ENCODE measurements around the gene TNFRSF18.
"Not testable (repeated sequence)": the region's sequence is repeated elsewhere in the genome, so short reads cannot be mapped to it uniquely, and the experiment has no call there.

TNFRSF18 gene, protein sequence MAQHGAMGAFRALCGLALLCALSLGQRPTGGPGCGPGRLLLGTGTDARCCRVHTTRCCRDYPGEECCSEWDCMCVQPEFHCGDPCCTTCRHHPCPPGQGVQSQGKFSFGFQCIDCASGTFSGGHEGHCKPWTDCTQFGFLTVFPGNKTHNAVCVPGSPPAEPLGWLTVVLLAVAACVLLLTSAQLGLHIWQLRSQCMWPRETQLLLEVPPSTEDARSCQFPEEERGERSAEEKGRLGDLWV

DNA sequence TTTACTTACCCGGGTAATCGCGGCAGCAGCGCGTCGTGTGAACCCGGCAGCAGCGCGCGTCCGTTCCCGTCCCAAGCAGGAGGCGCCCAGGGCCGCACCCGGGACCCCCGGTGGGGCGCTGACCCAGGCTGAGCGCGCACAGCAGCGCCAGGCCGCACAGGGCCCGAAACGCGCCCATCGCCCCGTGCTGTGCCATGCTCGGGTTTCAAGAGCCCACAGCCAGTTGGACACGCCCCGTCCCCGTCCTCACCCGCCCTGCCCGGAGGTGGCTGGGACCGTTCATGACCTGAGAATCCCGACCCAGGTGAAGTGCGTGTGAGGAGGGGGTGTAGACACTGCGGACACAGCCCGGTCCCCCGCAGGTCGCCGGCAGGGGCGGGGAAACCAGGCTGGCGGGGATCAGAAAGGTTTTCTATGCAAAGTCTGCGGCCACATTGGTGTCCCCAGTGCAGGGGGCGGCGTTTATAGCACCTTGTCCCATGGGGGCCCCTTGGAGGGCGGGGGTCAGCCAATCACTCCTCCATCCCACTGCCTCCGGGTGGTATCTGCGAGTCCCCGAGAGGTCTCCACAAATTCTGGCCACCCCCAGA lies at the start of gene TNFRSF18:
Gene TNFRSF18 (minus strand): TSS at position 217 of the 590 bp plus-strand sequence. CDS start 21 bp downstream, at position 196.
- no peak for DNase-seq

DNA sequence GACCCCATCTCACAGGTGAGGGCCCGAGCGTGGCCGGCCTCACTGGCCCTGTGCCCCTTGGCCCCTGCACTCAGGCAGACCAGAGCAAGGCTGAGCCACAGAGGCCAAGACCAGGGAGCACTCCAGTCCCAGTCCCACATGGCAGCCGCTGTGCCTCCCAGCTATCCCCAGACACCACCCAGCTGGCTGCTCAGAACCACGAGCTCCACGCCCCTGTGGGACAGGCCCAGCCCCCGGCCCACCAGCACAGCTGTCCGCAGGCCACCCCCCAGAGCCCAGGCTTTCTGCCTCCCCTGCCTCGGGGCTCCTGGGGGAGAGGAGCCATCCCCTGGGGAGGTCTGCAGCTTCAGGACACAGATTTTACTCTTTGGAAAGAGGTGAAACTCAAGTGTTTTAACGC lies 49.2 kb upstream of the TNFRSF18 start:
- DNase-seq: no peak

DNA sequence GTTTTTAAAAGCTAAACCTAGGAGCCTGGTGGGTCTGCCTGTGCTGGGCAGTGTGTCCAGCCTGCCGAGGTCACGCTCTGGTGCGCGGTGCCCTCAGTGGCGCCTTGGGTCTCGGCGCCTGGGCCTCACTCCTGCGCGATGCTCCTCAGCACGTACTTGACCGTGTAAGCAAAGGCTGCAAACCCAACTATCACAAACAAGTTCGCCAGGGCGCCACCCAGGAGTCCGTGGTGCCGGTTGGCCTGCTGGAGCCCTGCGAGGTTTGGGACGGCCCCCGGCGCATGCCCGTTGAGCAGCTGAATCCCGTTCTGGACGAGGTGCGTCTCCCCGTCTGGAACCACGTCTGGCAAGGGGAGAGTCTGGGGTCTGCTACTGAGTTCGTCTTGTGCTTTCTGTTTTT lies 48.7 kb upstream of the TNFRSF18 start:
- no peak for DNase-seq

DNA sequence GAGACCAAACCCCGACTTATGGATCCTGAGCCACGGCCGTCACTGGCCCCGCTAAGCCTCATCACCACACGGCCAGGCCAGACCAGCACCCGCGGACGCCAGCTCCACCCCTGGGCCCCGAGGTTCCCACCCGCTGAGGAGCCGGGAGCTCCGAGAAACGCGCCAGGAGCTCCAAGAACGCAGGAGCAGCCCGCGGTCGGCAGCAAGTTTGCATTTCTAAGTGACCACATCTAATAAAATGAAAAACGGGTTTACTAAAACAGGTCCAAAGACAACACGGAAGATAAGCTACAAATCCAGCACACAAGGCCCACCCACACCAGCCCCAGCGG lies 48.2 kb upstream of the TNFRSF18 start:
- DNase-seq: no peak

DNA sequence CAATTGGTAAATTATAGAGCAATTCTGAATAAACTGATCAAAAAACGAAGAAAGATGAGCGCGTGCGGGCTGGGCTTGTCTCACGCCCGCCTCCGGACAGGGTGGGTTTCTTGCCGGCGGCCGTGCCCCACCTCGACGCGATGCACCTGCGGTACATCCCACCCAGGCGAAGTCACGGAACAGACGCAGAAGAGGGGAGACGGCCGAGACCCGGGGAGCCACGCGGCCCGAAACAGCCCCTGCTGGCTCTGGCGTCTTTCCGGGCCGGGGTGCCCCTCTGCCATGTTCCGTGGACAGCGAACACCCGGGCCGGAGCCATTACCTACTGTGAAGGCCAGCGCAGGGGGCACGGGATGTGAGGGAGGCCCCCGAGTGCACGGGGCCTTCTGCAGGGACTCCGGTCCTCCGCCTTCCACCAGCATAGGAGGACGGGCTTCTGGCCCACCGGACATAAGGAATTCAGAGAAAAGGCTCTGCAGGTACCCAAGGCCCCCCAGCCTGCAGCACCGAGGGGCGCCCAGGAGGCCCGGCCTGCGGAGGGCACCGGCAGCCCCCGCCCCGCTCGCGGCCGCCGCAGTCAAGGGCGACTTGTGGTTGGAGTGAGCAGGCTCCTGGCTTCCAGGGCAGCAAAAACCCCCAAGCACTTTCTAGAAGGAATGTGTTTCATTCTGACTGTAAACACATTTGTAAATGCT lies 47.7 kb upstream of the TNFRSF18 start:
- DNase-seq: no peak

DNA sequence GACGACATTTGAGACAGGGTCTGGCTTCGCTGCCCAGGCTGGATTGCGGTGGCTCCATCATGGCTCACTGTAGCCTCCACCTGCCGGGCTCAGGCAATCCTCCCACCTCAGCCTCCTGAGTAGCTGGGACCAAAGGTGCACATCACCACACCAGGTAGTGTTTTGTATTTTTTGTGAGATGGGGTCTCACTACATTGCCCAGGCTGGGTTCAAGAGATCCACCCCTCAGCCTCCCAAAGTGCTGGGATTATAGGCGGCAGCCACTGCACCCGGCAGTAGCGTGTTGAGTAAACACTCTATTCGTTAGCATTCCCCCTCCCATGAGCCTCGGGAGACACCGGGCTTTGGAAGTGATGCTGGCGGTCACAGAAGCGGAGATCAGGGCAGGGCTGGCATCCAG lies 46.9 kb upstream of the TNFRSF18 start:
- DNase-seq: no peak

DNA sequence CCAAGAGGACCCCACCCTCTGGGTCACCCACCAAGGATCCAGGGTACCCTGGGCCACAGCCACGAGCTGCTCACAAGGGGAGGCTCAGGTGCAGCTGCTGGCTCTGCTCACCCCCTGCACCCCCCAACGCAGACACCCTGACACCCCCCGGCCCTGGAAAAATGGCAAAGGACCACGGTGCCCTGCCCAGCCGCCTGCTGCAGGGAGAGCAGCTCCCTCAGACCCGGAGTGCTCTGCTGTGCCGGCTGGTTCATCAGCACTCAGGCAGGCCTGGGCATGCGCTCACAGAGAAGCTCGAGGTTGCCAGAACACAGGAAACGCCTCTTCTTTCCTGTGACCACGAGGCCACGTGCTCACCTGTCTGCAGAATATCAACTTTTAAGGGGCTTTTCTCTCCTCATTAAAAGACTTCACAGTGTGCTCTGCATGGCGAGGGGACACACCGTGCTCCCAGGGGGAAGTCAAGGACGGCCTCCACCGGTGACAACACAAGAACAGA lies 44.4 kb upstream of the TNFRSF18 start:
- DNase-seq: no peak

DNA sequence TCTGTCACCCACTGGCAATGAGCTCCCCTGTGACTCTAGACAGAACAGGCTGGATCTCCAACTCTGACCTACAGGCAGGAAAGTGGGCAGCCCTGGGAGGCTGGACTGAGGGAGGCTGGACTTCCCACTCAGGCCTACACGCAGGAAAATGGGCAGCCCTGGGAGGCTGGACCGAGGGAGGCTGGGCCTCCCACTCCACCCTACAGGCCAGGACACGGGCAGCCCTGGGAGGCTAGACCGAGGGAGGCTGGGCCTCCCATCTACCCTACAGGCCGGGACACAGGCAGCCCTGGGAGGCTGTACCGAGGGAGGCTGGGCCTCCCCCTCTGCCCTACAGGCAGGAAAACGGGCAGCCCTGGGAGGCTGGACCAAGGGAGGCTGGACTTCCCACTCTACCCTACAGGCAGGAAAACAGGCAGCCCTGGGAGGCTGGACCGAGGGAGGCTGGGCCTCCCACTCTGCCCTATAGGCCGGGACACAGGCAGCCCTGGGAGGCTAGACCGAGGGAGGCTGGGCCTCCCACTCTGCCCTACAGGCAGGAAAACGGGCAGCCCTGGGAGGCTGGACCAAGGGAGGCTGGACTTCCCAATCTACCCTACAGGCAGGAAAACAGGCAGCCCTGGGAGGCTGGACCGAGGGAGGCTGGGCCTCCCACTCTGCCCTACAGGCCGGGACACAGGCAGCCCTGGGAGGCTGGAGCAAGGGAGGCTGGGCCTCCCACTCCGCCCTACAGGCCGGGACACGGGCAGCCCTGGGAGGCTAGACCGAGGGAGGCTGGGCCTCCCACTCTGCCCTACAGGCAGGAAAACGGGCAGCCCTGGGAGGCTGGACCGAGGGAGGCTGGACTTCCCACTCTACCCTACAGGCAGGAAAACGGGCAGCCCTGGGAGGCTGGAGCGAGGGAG lies 41.9 kb upstream of the TNFRSF18 start:
- not testable (repeated sequence) for DNase-seq

DNA sequence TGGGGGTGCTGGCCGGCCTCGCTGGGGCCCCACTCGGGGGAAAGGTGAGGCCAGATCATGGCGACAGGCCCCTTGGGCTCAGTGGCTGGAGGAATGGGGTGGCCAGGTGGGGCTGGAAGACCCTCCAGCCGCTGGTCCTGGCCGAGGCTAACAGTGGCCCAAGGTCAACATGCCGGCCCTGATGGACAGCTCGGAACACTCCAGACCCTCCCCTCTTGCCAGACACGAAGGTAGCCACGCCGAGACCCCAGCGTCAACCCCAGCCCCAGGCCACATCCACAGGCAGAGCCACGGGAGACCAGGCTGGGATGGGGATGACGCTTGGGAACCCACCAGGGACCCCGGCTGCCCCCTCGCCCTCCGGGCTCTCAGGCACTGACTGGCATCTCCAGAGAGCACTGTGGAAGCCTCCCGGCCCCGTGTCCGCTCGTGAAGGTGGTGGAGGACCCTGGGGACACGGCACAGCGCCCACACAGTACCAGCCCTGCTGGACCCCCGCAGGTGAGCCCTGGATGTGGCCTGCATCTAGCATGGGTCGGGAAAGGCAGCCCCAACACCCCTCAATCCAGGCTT lies 41.0 kb upstream of the TNFRSF18 start:
- no peak for DNase-seq

DNA sequence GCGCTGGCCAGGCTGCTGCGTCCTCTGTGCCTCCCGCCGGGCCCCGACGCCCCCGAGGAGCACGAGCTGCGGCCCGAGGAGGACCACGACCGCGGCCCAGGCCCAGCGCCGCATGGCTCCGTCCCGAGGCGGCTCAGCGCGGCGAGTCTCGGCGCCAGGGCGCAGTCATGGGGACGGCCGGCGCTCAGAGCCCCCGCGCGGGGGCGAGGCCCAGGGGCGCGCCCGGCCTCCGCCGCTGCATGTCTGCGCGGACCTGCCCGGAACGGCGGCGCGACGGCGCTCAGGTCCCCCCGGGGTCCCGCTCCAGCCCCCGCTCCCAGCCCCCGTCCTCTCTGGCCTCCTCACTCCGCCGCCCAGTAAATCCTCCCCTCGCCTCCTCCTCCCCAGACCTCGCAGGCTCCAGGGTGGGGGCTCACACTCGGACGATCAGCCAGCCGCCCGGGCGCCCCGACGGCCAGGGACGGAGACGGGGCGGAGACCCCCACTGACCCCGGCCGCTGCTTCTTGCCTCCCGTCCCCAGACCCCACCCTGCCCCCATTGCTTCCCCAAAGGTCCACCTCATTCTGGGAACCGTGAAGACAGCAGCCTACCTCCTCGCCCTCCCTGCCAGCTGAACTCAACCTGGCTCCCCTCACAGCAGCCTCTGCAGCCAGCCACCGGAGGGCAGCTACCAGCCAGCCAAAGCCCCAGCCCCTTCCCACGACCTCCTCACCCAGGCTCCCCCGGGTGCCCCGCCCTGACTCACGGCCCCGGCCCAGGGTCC lies 40.4 kb upstream of the TNFRSF18 start, which contains the start of gene C1QTNF12:
Gene C1QTNF12 (minus strand): TSS at position 146 of the 764 bp plus-strand sequence. CDS start 32 bp downstream, at position 114.
- DNase-seq: no peak

DNA sequence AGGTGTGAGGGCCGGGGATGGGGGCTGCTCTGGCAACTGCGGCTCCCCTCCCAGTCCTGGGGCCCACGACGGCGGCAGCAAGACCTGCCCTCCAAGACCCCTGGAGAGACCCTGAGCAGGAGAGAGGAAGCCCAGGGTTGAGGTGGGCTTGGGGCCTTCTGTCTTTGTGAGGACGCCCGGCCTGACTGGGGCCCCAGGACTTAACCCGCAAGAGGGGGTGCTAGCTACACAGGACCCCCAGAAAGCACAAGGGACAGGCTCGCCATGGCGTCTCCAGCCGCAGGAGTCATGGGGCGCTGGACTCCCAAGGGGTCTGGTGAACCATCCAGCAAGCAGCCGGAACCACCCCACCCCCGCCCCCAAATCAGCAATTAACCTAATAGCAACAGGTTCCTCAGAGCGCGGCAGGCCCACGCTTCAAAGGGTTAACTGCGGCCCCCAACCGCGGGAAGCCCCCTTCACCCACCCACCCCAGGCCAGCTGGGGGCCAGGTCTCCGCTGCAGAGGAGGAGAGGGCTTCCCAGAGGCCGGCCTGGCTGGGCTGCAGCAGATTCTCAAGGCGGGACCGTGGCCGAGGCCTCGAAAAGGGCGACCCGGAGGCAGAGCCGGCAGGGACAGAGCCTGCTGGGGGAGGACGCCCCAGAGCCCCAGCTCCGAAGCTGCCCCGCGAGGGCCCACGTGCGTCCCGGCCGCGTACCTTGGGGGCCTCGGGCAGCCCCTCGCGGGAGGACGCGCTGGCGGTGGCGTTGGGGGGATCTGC lies 39.6 kb upstream of the TNFRSF18 start:
- no peak for DNase-seq

DNA sequence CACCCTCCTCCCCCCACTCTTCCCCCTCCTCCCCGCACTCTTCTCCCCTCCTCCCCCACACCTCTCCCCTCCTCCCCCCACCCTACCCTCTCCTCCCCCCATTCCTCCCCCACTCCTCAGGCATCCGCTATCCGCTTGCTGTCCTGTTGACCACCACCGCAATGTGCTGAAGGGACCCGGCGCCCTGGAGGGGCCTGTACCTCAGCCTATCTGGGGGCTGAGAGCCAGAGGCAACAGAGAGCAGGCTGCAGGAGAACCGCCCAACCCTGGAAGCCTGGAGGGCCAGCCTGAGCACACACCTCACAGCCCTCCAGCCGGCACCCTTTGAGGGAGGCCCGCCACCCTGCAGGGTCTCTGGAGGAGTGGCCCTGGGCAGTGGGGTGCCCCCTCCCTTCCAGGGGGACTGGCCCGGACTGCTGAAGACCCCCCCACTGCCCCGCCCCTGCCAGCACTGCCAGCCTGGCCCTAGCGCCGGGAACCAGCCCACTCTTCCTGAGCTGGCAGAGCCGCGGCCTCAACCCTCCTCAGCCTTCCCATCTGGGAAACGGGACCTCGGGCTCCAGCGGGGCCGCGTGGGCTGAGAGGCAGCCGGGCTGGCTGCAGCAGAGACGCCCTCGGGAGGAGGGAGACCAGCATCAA lies 38.9 kb upstream of the TNFRSF18 start:
- DNase-seq: no peak

DNA sequence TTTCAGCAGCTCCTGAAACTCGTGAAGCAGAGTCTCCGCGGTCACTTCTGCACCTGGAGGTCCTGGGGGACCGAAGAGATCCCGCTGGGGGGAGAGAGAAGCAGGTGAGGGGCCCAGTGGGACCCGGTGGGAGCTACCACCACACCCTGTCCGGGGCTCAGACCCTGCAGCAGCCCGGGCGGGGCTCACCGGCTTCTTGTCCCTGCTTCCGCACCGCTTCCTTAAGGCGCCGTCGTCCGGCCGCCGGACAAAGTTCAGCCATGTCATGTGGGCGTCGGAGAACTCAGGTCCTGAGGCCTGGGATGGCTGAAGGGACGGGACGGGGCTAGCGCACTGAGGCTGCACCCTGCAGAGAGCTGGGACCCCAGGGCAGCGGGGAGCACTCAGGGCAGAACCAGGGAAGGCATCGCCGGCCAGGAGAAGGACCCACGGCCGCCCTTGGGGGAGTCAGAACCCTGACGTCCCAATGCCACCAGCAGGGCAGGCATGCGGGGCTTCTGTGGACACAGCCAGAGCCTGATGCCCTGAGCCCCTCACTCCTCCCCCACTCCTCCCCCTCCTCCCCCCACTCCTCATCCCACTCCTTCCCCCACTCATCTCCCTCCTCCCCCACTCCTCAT lies 37.9 kb upstream of the TNFRSF18 start:
- DNase-seq: no peak

DNA sequence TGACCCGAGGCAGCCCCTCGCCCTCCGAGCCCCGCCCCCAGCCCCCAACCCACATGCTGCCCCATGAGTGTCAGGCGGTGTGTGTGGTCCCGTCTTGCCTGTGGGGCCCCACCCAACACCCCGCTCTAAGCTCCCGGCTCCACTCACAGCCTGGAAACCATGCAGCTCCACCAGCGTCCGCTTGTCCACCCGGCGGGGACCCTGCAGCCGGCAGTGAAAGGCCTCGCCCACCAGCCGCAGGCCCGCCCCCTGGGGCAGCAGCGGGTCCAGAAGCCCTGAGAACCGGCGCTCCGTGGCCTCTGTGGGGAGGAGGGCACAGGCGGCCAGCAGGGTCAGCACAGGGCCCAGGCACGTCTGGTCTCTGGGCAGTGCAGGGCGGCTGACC lies 37.4 kb upstream of the TNFRSF18 start:
- no peak for DNase-seq

DNA sequence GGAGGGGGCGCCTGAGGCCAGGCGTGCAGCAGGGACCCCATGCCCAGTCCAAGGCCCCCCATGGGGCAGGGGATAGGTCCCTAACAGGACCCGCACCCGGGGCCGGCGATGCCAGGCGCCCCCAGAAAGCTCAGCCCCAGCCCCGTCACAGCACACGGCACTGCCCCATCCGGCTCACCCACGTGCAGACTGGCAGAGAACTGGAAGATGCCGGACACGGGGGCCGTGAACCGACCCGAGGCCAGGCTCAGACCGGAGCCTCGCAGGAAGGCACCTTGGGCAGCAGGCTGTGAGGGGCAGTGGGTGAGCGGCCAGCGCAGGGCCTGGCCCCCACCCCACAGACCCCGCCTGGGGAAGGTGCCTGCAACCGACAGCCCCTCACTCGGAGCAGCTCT lies 36.9 kb upstream of the TNFRSF18 start:
- DNase-seq: no peak

DNA sequence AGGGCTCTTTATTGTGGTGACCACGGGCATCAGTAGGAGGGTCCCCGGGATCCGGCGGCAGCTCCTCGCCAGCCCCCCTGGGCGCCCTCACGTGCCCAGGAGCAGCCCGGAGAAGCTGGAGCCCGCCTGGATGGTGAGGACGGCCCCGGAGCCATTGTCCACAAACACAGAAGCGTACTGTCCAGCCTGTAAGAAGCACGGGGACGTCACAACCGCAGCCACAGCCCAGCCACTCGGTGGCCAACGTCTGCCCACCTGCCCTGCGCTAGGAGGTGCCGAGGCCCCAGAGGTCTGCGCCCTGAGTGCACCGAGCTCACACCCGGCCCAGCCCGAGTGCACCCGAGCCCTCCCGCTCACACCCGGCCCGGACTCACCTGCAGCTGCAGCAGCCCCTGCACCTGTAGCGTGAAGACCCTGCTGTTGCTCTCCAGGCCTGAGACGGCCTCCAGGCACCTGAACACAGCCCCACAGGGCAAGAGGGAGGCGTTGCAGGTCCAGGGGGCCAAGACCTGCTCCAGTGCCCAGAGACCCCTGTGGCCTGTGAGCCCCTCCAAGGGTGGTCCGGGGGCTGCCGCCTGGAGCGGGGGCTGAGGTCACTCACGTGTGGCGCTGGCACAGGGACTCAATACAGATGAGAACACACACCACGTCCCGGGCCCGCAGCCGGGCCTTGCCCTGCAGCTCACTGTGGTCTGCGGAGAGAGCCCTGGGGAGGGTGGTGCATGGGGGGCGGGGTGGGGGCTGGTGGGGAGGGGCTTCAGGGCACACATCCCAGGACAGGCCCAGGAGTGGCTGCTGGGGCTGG lies 36.3 kb upstream of the TNFRSF18 start:
- no peak for DNase-seq

DNA sequence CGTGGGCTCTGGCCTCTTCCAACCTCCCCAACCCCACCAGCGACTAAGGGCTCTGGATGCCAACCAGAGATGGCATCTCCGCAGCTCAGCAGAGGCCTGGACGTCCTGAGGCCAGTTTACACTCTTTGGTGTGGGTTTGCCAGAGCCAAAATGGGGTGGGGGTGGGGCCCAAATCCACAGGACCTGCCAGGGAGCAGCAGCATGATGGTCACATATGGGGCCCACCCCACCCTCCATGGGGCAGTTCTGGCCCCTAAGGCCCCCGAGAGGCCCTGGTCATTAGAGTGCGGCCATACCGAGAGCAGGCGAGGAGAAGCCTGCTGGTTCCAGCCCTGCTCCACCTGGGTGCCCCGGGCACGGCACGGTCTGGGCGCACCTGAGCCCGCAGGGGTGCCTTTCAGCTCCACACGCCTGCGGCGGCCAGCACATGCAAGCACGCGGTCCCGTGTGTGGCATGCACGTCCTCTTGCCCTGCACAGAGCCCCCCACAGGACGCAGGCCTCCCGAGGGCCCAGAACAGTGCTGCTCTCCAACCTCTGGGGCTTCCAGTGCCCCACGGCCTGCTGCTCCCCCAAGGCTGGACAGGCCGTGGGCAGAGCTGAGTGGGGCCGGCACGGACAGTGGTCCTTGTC lies 35.3 kb upstream of the TNFRSF18 start:
- no peak for DNase-seq

DNA sequence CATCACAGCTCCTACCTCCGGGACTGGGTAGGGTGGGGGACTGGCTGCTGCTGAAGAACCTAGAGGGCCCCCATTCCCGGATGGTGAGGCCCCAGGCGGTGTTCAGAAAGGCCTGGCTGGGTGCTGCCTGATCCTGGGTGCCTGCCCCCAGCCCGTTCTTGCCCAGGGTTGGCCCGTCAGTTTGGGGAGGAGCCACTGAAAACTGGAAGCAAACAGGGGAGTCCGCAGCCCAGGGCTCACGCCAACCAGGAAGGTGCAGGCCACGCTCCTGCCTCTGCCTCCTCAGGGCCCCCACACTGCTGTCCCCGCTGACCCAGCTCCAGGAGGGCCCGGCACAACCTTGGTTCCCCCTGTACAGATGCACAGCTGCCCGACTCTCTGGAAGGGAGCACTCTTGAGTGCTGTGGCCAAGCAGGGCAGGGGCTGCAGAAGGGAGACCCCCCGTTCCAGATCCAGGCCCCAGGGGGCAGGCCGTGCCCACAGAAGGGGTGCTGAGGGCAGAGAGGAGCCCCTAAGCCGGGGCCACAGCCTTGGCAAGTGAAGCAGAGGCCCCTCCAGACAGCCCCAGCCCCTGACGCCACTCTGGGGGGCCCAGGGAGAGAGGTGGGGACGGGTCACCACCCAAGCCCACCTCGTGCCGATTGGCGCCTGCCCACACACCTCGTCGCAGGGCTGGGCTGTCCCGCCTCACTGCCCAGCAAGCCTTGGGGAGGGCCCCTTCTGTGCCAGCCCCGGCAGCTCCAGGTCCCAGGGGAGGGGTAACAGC lies 34.6 kb upstream of the TNFRSF18 start:
- peak; percentile 24 for DNase-seq

Data from NCI-H226 (cell line).